ENCODE measurements around the gene RPL22. TPM values are rescaled to one million over a fixed set of nuclear protein-coding genes. Genes with fewer than 3 reads are reported as not detected.

Gene RPL22
- total RNA-seq, 1 experiment from 2014 or later = 456 TPM

- H3K27me3 ChIP-seq (ENCODE audit: insufficient read depth, low read length) = no peaks in the 10 kb centered on the region
- H3K4me3 ChIP-seq (replicated peaks in 1 of 2; ENCODE audit: low read depth in 1 of 2, low read length in 2 of 2) = no peak overlapping the region
- ChIA-PET RAD21 (ENCODE audit: low non-redundant PET in 1 of 2, low total read pairs in 2 of 2, uncharacterized antibody in 2 of 2, unreplicated experiment in 2 of 2) (no interaction called here), CTCF (no interaction called here), POLR2A (no interaction called here)
- no peak overlapping the region for H3K4me2 ChIP-seq (ENCODE audit: low read length)
- no peaks in the 10 kb centered on the region for H3K79me2 ChIP-seq (ENCODE audit: insufficient read depth, low read length)
- H3K9ac ChIP-seq (ENCODE audit: low read length) = no peak overlapping the region
- no peak for ATAC-seq
- H3K27ac ChIP-seq (ENCODE audit: low read depth, low read length) = no peak overlapping the region
- peaks cover 7 to 28% of the 10 kb centered on the region in 2 experiments; a peak in 3 of 4 replicates for H3K4me1 ChIP-seq (ENCODE audit: control insufficient read depth in 1 of 2, insufficient read depth in 2 of 2, low read length in 2 of 2)
- no peak overlapping the region for H2AFZ ChIP-seq (ENCODE audit: low read depth, low read length, poor library complexity, severe bottlenecking)
- no peaks in the 10 kb centered on the region for H4K20me1 ChIP-seq (ENCODE audit: insufficient read depth)
- TF ChIP-seq ATF3 (IDR thresholded peaks at IDR 0.05) = no peak
- TF ChIP-seq ELF1 (IDR thresholded peaks at IDR 0.05; ENCODE audit: borderline replicate concordance, low read depth) = no peak
- TF ChIP-seq FOSL1 (IDR thresholded peaks at IDR 0.05; ENCODE audit: low read depth) = no peak
- TF ChIP-seq JUND (IDR thresholded peaks at IDR 0.05) = no peak
- no peak for TF ChIP-seq CBX3 (IDR thresholded peaks at IDR 0.05; ENCODE audit: low read depth)
- no peak for TF ChIP-seq TCF7L2 (IDR thresholded peaks at IDR 0.05; ENCODE audit: borderline replicate concordance, extremely low read depth, insufficient read depth, insufficient read length)
- TF ChIP-seq SRF (IDR thresholded peaks at IDR 0.05; ENCODE audit: low read depth) = no peak
- TF ChIP-seq ZFX (IDR thresholded peaks at IDR 0.05) = no peak
- TF ChIP-seq POLR2A (IDR thresholded peaks at IDR 0.05; ENCODE audit: borderline replicate concordance, extremely low read depth, insufficient read depth, insufficient read length) = no peak
- no peak for TF ChIP-seq EZH2 (IDR thresholded peaks at IDR 0.05)
- no peaks in the 10 kb centered on the region for H3K36me3 ChIP-seq (ENCODE audit: control insufficient read depth in 1 of 2, insufficient read depth in 2 of 2, low read length in 2 of 2)
- DNase-seq (ENCODE audit: low read depth, low spot score) = no peak
- no peaks in the 10 kb centered on the region for H3K9me2 ChIP-seq (ENCODE audit: insufficient read depth)
- no TSS peak for BruUV-seq (replicated peaks)
- no peaks in the 10 kb centered on the region for H3K9me3 ChIP-seq (ENCODE audit: control insufficient read depth in 1 of 2, insufficient read depth in 1 of 2, low read depth in 1 of 2, low read length in 2 of 2)
- intact Hi-C loops (cut with micrococcal nuclease) = no loop called here
Observed at GRCh38 chr1:6145864-6146410, 53.5 kb downstream of the RPL22 start.

- ATAC-seq (no peak), DNase-seq (ENCODE audit: low read depth, low spot score) (no peak)
- no TSS peak for BruUV-seq (replicated peaks)
- no peak for TF ChIP-seq ELF1 (IDR thresholded peaks at IDR 0.05; ENCODE audit: borderline replicate concordance, low read depth)
- TF ChIP-seq CTCF (IDR thresholded peaks at IDR 0.05 in 2 of 3, conservative IDR thresholded peaks at IDR 0.05 in 1 of 3; ENCODE audit: borderline replicate concordance in 1 of 3, insufficient read depth in 1 of 3, low read depth in 2 of 3, low read length in 2 of 3) = no peak
- no peak for TF ChIP-seq REST (IDR thresholded peaks at IDR 0.05; ENCODE audit: low read depth)
- TF ChIP-seq JUND (IDR thresholded peaks at IDR 0.05) = no peak
- TF ChIP-seq ZNF274 (IDR thresholded peaks at IDR 0.05; ENCODE audit: low read depth, low read length) = no peak
- TF ChIP-seq TCF7L2 (IDR thresholded peaks at IDR 0.05; ENCODE audit: borderline replicate concordance, extremely low read depth, insufficient read depth, insufficient read length) = no peak
Observed at GRCh38 chr1:6145396-6145750, 54.0 kb downstream of the RPL22 start.

More at GRCh38 chr1:6145396-6145750, 54.0 kb downstream of the RPL22 start:
- intact Hi-C loops (cut with micrococcal nuclease) = no loop called here
- Histone ChIP-seq H3K27me3 (ENCODE audit: insufficient read depth, low read length) (no peaks in the 10 kb centered on the region), H3K9me3 (ENCODE audit: control insufficient read depth in 1 of 2, insufficient read depth in 1 of 2, low read depth in 1 of 2, low read length in 2 of 2) (no peaks in the 10 kb centered on the region), H3K4me2 (ENCODE audit: low read length) (no peak overlapping the region), H3K4me3 (replicated peaks in 1 of 2; ENCODE audit: low read depth in 1 of 2, low read length in 2 of 2) (no peak overlapping the region), H3K4me1 (ENCODE audit: control insufficient read depth in 1 of 2, insufficient read depth in 2 of 2, low read length in 2 of 2) (peaks cover 7 to 28% of the 10 kb centered on the region in 2 experiments; a peak in 3 of 4 replicates), H4K20me1 (ENCODE audit: insufficient read depth) (no peaks in the 10 kb centered on the region), H3K27ac (ENCODE audit: low read depth, low read length) (no peak overlapping the region), H3K9me2 (ENCODE audit: insufficient read depth) (no peaks in the 10 kb centered on the region), H3K9ac (ENCODE audit: low read length) (no peak overlapping the region), H2AFZ (ENCODE audit: low read depth, low read length, poor library complexity, severe bottlenecking) (no peak overlapping the region), H3K36me3 (ENCODE audit: control insufficient read depth in 1 of 2, insufficient read depth in 2 of 2, low read length in 2 of 2) (no peaks in the 10 kb centered on the region), H3K79me2 (ENCODE audit: insufficient read depth, low read length) (no peaks in the 10 kb centered on the region)
- ChIA-PET POLR2A (no interaction called here), RAD21 (ENCODE audit: low non-redundant PET in 1 of 2, low total read pairs in 2 of 2, uncharacterized antibody in 2 of 2, unreplicated experiment in 2 of 2) (no interaction called here), CTCF (no interaction called here)
